GM03348 (cell line): ENCODE results near the gene ATXN1.
"Not testable (repeated sequence)": the region's sequence is repeated elsewhere in the genome, so short reads cannot be mapped to it uniquely, and the experiment has no call there.

Experiments
- DNase-seq: peaks from one replicate; pipeline ENCODE4 v3.0.0; 2012; ENCODE audit warnings: low spot score

The ATXN1 gene

GRCh38 chr6:16473908-16474771, 287.1 kb downstream of the ATXN1 start:
- DNase-seq = no peak

DNA sequence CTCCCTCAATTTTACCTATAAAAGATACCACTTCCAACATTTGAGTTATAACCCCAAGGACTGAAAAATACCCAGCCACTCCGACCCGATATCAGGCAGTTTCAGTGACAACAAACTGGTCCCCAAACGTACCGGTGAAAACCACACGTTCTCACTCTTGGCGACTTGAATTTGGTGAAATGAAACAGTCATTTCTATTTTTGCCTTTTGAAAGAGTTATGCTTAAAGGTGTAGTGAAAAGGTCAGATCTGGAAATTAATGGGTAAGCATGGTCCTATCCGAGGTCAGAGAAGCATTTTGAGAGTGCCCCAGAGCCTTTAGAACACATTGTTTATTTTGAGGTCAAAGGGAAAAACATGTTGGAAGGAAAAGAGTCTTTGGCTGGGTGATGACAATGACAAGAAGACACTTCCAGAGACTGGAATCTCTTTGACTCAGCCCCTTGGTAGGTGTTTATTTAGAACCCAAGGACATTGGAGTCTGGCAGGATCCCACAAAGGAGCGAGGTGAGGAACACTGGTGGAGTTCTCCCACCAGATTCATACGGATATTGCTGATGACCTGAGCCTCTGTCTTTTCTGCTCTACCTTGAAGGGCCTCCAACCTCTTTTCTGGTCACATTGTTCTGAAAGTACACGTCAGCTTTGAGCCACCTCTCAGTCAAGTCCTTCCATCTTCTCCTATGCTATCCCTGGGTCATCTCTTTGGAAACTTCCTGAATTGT, 287.9 kb downstream of the ATXN1 start:
- no peak for DNase-seq

DNA sequence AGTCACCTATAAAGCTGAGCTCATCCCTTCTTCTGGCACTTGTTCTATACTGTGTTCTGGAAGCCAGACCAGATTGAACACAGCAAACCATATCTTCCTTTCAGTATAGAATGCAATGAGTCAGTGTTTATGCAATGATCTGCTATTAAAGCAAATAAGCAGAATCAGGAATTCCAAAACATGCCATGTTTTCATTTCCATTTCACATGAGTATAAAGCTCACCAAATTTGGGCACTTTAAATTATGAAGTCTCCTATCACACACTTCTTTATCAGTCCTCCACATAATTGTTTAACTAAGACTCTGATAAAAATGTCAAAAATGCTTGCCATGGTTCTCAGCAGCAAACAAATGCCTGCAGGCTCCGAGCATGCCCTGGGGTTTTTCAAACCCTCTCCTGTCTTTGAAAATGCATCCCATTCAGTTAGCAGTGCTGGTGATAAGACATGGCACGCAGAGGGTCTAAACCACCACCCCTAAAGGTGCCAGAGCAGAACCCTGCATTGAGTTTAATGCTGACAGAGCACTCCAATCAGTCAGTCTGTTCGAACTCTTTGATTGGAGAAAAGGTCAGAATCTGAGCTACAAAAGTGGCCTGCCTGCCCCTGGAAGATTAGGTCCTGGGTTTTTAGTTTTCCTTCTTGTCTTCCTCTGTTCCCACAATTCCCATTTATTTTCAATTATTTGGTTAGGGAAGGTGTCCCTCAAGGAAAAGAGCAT, 288.8 kb downstream of the ATXN1 start:
- DNase-seq = peak; percentile 16

DNA sequence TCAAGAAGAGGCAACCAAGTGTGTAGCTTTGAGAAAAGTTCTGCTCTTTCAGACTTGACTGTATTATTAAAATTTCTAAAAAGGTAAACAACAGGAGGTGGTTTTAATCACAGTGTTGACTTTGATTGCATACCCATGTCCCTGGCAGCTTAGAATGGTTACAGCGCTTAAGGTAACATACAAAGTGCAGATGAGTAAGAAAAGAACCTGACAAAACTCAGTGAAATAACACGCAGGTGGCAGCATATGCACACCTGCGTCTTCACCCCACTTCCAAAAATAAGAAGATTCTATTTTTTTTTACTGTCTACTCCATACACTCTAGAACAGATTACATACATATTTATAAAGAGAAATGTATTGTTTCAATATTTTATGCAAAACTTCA, 289.4 kb downstream of the ATXN1 start:
- no peak for DNase-seq

GRCh38 chr6:16471222-16471909, 289.9 kb downstream of the ATXN1 start:
- DNase-seq = no peak

DNA sequence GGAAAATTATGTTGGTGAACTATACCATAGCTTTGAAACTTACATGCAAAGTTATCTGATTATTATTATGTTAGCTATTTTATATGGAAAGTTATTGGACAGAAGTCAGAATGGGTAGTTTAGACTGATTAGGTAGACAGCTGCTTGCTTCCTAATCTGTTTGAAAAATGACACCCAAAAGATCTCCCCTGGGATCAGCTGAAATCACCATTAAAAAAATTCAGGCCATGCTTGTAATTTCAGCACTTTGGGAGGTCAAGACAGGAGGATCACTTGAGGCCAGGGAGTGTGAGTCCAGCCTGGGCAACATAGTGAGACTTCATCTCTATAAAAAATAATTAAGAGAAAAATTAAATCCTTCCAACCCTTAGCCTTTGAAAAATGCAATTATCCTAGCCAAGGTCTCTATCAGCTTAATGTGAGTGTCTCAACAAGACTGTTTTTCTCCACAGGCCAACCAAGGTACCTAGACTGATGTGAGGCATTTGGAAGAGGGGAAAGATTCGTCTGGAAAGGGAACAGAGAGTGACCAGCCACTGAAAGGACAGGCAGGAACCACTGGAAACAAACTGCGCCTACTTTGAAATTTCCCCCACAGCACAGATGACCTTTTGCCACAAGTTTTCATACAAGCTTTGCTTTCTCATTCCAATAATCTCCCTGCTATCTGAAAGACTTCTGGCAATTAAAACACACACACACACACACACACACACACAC, 290.6 kb downstream of the ATXN1 start:
- DNase-seq = no peak

DNA sequence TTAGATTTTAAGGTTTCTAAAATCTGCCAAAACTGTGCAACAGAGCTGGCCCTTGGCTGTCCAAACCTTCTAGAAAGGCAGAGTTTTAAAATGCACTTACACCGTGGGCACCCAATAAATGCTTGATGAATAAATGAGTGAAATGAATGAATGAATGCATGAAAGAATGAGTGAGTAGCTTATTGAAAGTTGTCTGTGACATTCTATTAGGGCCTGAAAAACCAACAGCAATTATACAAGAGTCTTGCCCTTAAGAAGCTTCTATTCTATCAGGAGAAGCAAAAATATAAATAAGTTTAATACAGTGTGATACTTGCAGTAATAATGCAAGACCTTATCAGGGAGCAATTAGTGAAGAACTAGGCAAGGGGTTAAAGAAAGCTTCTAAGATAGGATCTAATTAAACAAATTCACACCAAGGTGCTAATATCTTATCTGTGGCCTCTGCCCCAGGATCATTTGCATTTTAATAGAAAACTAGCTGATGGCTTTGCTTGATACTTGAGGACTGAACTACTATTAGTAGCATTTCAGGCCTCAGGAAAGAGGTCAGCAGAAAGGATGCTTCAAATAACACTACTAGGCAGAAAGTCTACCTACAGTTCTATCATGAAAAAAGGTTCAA, 292.2 kb downstream of the ATXN1 start:
- no peak for DNase-seq

DNA sequence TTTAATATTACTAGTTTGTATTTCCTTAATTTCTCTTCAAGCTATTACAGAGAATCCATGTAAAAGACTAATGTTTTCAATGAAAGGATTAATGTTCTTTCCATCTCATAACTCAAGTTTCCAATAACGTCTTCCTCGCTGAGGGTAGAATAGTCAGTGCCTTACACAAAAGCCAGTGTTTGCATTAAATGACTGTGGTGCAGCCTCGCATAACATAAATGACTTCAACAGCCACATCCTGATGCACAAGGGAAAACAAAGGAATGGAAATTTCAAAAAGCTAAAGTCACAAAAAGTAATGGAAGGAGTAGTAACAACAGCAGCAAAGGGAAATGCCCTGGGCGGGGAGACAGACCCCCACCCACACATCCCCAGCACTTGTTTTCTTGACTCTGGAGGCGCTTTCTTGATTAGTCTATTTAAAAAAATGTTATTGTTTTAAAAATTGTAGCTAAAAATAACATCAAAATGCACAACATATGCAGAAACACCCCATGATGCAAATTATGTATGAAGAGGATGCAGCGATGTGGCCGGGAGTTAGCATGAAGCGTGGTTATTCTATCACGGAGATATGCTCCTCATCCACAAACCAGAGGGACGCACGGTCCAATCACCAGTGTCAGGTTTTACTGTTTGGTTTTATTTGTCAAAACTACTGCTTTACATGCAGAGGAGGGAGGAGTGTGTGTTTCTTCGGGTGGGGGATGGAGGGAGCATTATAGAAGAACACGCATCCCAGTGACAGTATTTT, 294.3 kb downstream of the ATXN1 start:
- no peak for DNase-seq

- no peak for DNase-seq
Measured at GRCh38 chr6:16464045-16464444, 297.2 kb downstream of the ATXN1 start.

DNA sequence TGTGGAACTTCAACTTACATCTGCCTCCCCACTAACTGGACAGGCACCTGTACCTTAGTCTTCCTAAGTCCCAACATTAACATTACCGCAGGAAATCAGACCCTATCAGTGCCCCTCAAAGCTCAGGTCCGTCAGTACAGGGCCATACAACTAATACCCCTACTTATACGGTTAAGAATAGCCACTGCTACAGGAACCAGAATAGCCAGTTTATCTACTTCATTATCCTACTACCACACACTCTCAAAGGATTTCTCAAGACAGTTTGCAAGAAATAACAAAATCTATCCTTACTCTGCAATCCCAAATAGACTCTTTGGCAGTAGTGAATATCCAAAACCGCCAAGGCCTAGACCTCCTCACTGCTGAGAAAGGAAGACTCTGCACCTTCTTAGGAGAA, 298.0 kb downstream of the ATXN1 start:
- DNase-seq = not testable (repeated sequence)

DNA sequence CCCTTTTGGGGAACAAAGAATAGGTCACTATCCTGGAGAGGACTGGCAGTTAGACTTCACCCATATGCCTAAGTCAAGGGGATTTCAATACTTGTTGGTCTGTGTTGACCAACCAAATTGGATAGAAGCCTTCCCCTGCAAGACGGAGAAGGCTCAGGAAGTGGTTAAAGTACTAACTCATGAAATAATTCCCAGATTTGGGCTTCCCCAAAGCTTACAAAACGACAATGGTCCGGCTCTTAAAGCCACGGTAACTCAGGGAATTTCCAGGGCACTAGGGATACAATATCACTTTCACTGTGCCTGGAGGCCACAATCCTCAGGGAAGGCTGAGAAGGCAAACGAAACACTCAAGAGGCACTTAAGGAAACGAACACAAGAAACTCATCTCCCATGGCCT, 299.8 kb downstream of the ATXN1 start:
- no peak for DNase-seq

GRCh38 chr6:16459472-16459871, 301.8 kb downstream of the ATXN1 start:
- DNase-seq = not testable (repeated sequence)

DNA sequence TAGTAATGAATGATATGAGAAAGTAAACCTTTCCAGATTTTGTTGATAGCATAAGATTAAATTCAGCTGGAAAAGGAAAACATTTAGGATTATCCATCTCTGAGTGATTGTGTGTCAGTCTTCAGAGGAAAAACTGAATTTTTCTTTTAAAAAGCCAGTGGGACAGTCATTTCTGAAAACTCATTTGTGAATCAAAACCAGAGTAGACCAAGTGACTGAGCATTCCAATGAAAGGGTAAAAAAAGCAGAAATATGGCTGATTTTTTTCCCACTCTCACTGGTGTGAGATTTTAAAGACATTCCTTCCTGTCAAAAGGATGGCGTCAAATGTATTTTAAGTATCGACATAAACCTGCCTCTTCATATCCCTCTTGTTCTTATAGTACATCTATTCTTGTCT, 308.9 kb downstream of the ATXN1 start:
- no peak for DNase-seq

DNA sequence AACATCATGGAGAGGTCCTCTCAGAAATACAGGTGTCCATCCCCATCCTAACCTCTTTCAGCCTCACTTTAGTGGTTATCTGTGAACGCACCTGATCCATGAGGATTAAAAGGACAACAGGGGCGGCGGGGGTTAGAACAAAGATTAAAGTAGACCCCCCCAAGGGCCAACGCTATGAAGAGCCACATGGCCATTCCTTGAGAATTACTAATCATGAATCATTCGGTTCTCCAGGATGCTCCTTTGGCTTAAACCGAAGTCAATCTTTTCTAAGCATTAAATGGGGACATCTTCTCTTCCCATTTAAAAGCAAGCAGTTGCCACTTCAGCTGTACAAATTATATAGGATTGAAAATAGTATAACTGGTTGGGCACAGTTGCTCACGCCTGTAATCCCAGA, 310.4 kb downstream of the ATXN1 start:
- DNase-seq = peak; percentile 55

GRCh38 chr6:16450285-16450684, 311.0 kb downstream of the ATXN1 start:
- peak; percentile 87 for DNase-seq

GRCh38 chr6:16446273-16446672, 315.0 kb downstream of the ATXN1 start:
- peak; percentile 58 for DNase-seq

DNA sequence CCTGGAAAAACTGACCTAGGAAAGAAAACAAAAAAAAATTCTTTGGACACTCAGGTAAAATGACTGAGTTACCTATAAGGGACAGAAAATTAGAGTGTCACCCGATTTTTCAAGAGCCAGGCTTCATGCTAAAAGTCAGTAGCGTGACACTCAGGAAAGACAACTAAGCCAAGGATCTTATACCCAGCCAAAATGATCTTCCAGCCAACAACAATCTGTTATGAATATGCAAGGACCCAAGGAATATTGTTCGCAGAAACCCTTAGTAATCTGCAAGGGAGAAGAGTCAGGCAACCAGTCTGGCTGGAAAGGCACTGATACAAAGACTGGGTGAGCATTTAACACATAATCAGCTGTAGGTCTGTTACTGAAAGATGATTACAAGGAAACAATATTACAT, 319.2 kb downstream of the ATXN1 start:
- DNase-seq = no peak

DNA sequence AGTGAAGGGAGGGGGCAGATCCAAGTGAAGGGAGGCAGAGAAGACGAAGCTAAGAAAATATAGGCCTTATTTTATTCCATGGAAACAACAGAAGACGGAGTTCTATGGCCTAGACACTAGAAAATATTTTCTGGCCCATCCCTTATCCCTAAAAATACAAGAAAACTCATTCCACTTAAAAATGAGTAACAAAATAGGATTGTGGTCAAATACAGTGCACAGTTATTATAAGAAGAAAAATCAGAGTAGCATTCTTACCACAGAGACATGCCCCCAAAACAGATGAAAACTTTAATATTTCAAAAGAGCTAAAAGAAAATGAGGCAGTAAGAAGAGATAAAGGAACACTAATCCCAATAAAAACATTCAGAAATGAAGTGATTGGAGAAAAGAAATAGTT, 320.0 kb downstream of the ATXN1 start:
- DNase-seq = no peak

DNA sequence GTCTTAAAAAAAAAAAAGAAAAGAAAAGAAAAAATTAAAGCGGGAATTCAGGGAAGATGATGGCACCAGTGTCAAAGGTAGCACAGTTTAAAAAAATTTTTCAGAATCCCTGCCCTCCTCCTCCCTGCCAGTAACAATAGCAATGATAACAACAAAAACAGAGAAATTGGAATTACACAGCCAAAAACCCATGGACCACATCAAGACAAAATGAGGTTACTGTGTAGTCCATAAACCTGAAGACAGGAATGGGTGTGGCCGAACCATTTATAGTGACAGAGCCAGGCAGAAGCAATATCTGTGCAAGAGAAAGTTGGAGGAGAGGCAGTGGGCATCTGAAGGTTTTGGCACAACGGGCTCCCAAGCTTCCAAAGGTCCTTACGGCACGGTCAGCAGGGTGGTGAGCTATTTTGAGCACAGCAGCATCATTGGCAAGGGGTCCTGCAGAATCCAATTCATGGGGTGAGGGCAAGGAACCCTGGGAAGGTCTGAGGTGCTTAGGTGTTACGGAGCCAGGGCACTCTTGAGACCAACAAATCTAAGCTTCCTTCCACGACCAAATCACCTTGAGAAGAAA, 320.5 kb downstream of the ATXN1 start:
- no peak for DNase-seq
